ENCODE results near the gene KIF18B. TPM values are rescaled to one million over a fixed set of nuclear protein-coding genes. Genes with fewer than 3 reads are reported as not detected.

KIF18B gene
- total RNA-seq, 1 experiment from 2014 or later, result 4.5 TPM

DNA sequence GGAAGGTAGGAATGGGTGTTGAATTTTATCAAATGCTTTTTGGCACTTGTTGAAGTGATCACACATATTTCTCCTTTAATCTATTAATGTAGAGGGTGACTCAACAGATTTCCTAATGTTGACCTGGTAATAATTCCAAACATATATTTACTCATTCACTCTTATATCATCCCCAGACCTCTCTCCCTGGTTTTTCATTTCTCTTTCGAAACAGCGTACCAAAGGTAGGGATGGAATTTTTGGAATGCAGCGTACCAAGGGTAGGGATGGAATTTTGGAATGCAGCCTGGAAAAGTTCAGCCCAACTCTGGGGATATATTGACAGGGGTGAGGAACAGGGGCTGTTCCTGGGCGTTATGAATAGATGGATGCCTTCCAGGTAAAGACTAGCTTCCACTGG is 7.3 kb downstream of the KIF18B start:
- no peak for DNase-seq (ENCODE audit: low spot score)

DNA sequence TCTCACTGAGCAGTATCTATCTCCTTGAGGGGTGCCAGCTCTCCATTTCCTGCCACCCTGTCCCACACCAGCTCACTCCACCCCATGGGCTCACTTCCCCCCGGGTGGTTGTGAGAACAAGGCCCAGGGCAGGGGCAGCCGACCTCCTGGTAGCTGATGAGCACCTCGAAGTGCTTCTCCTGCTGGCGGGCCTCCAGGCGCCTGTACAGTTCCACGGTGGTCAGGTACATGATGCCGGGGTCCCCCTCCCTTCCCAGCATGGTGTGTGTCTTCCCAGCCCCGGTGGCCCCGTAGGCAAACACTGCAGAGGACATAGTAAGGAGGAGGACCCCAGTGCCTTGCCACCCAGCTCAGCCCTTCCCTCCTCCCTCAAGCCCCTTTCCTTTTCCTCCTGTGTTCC is 12.5 kb downstream of the KIF18B start:
- no peak for DNase-seq (ENCODE audit: low spot score)

DNA sequence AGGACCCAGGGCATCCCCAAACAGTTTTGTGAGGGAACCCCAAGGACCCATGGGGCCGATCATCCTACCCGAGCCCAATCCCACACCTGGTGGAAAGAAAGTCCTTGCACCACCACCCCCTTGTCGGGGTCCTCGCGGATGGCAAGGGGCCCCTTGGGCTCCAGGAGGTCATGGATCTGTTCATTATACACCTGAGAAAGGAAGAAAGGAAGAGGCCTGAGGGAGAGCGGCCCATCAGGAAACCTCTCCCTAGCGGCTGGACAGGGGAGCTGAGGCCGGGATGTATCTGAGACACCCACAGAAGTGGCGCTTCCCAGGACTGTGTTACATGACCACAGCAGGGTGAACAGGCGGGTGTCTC is 12.8 kb downstream of the KIF18B start:
- no peak for DNase-seq (ENCODE audit: low spot score)

GRCh38 chr17:44933824-44934744 is 13.5 kb downstream of the KIF18B start:
- no peak for DNase-seq (ENCODE audit: low spot score)

GRCh38 chr17:44932787-44933097 is 14.8 kb downstream of the KIF18B start:
- DNase-seq (ENCODE audit: low spot score), result no peak

- no peak for DNase-seq (ENCODE audit: low spot score)
Measured at GRCh38 chr17:44932096-44932786, 15.3 kb downstream of the KIF18B start.

- DNase-seq (ENCODE audit: low spot score), result no peak
Measured at GRCh38 chr17:44931376-44931775, 16.2 kb downstream of the KIF18B start.

- no peak for DNase-seq (ENCODE audit: low spot score)
Measured at GRCh38 chr17:44930667-44931066, 16.9 kb downstream of the KIF18B start.

GRCh38 chr17:44928950-44929720 is 18.4 kb downstream of the KIF18B start:
- no peak for DNase-seq (ENCODE audit: low spot score)

GRCh38 chr17:44928136-44928535 is 19.4 kb downstream of the KIF18B start:
- DNase-seq (ENCODE audit: low spot score), result no peak

DNA sequence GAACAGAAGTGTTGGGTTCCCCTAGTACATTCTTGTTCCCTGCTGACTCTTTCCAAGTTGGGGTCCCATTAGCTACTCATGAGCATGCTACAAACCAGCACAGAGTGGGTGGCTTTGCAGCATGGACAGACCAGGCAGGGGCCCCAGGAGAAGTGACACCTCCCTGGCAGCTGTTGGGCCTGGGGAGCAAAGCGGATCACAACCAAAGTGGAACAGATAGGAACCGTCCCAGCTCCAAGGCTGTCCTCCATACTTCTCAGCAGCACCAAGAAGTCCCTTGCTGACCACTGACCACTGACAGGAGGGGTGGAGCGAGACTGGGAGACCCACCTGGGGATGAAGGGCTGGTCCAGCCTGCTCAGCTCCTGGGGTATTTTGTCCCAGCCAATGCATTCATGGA is 19.9 kb downstream of the KIF18B start:
- DNase-seq (ENCODE audit: low spot score), result no peak

GRCh38 chr17:44926821-44927525 is 20.6 kb downstream of the KIF18B start:
- DNase-seq (ENCODE audit: low spot score), result no peak

DNA sequence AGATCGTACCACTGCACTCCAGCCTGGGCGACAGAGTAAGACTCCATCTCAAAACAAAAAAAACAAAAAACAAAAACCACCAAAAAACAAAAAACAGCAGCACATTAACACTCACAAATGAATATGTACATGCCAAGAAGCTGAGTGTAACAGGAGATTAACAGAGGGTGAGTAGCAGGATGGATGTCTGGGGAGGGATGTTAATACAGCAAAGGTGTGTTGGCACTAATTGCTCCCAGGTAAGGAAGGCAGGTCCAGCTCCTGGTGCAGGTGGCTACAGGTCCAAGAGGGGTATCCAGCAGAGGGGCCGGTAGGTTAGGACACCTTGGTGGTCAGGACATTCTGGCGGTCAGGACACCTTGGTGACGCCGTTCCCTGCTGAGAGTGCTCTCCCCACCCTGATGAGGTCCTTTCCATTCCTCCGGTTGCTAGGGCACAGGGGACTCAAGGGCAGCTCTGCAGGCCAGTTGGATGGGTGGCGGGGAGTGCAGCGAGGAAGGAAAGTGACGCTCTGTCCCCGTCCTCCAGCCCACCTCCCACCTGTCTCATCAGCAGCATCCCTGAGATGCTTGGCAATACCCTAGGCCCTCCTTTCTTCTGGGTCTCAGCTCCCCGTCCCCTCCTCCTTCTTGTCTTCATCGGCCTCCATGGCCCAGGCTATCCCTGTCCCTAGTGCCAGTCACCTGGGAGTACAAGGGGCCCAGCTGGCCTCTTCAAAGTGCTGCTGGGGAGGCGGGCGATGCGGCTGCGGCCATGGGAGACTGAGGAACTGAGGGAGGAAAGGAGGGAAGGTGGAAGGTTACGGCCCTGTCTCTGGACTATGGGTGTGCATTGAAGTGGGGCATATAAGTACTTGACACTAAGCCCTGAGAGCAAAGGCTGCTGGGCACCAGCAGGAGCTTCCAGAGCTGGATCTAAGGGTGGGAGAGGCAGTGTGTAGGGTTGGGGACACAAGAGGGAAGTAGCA is 21.6 kb downstream of the KIF18B start:
- no peak for DNase-seq (ENCODE audit: low spot score)

- no peak for DNase-seq (ENCODE audit: low spot score)
Measured at GRCh38 chr17:44924107-44924544, 23.4 kb downstream of the KIF18B start.

GRCh38 chr17:44922746-44923470 is 24.7 kb downstream of the KIF18B start:
- DNase-seq (ENCODE audit: low spot score), result no peak

DNA sequence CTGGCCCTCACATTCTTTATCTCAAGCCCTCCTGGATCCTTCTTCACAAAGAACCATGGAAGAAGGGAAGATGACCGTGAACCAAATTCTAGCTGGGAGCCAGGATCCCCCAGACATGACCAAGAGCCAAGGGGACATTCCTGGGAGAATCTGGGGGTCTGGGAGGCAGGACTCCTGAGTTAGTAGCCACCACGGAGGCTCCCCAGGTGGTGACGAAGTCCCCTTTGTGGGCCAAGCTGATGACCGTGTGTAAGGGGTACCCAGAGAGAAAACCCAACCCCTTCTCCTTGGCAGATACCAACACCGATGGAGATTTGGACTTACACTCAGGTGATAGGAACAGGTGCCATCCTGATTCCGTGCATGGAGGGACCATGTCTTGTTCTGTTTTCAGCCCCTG is 25.4 kb downstream of the KIF18B start:
- no peak for DNase-seq (ENCODE audit: low spot score)

DNA sequence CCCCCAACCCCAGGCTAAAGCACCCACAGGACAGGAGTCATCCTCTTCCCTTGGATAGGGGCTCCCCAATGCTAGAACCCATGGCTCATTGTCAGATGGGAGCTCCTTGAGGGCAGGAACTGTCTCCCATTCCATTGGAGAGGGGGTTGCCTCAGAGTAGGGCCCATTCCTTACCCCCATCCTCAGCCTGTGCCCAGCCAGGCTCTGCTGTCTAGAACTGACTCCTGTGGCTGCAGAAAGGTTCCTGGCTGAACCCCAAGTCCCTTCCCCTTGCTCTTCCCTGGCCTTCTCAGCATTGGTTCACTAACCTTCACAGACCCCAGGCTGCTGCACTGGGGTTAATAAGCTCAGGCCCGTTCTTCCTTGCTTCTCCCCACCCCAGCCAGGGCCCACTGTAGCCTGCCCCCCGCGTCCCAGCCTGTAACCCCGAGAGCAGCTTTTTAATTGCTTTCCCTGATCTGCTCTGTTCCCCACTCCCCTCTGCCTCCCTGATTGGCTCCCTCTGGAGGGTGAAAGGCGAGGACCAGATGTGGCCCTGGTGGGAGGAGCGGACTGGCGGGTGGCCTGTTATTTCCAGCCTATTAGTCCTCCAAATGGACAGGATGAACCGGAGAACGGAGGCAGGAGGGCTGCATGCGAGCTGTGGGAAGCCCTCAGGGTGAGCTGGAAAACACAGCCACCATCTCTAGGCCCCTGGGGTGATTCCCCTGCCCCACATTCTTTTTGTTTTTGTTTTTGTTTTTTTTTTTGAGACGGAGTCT is 26.3 kb downstream of the KIF18B start:
- no peak for DNase-seq (ENCODE audit: low spot score)

GRCh38 chr17:44920565-44920940 is 27.0 kb downstream of the KIF18B start:
- no peak for DNase-seq (ENCODE audit: low spot score)

DNA sequence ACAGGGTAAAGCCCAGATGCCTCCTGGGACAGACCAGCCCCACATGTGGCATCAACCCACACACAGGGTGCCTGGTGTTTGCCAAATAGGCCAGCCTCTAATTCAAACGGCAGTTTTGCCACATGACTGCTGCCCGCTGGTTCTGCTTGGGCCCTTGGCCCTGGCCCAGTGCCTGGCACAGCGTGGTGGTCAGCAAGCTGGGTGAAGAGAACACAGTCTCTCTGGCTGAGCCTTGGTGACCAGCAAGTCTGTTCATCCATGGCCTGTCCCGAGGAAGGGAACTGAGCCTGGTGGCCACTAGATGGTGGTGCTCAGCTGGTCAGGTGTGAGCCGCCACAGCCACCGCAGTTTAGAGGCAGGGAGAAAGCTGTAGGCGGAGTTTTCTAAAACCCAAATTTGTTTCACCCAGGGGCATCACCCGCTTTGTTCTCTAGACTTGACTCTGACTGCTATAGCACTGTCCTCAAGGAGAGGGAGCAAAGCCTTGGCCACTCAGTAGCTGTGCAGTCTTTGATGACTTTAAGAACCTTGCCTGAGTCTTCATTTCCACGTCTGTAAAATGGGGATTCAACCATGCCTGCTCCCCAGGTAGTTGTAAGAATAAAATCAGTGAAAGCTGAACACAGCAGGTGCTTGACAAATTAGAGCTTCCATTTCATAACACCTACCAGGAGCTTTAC is 27.5 kb downstream of the KIF18B start:
- DNase-seq (ENCODE audit: low spot score), result peak; percentile 85

Measured in H4 (cell line).